Heart right ventricle (tissue), 16 donors: Measurements from ENCODE around the gene FILIP1L. TPM values are rescaled to one million over a fixed set of nuclear protein-coding genes. Genes with fewer than 3 reads are reported as not detected.

Source experiments
- ATAC-seq, 8 donors: fragments of 200-7000 bp; cut with Tn5 transposase; one replicate each; pipeline ENCODE4 v1.9.1; 2020; ENCODE audit warnings: mild to moderate bottlenecking in 8 of 8, moderate library complexity in 8 of 8, moderate number of reproducible peaks in 1 of 8
- DNase-seq, 2 donors: peaks; one replicate each; pipeline ENCODE4 v3.0.0-alpha.2; 2020
- H3K27ac ChIP-seq, 10 donors: fragments of 200-600 bp; sonication (generic) in 2 of 10; one replicate each; pipeline versions ENCODE4 v1.5.0 to v1.8.0; 2020 to 2022; ENCODE audit warnings: mild to moderate bottlenecking in 3 of 10
- H3K27me3 ChIP-seq, 7 donors: fragments of 200-600 bp; one replicate each; pipeline ENCODE4 v1.8.0; 2021 to 2022; ENCODE audit warnings: mild to moderate bottlenecking in 2 of 7
- H3K36me3 ChIP-seq, 9 donors: fragments of 200-600 bp; sonication (generic) in 1 of 9; one replicate each; pipeline versions ENCODE4 v1.5.0 to v1.8.0; 2020 to 2022; ENCODE audit warnings: mild to moderate bottlenecking in 2 of 9
- H3K4me1 ChIP-seq, 9 donors: fragments of 200-600 bp; sonication (generic) in 1 of 9; one replicate each; pipeline versions ENCODE4 v1.5.0 to v1.8.0; 2020 to 2022; ENCODE audit warnings: mild to moderate bottlenecking in 4 of 9
- H3K4me3 ChIP-seq, 10 donors: fragments of 200-600 bp; sonication (generic) in 2 of 10; one replicate each; pipeline versions ENCODE4 v1.5.0 to v1.8.0; 2020 to 2022; ENCODE audit warnings: mild to moderate bottlenecking in 7 of 10, moderate library complexity in 2 of 10
- H3K9me3 ChIP-seq, 11 donors: fragments of 200-600 bp in 10 of 11; sonication (generic) in 2 of 11; one replicate each; pipeline versions ENCODE4 v1.5.0 to v1.8.0; 2013 to 2022; ENCODE audit warnings: mild to moderate bottlenecking in 2 of 11, control low read depth in 1 of 11, moderate library complexity in 1 of 11
- CTCF ChIP-seq, 9 donors: fragments of 200-600 bp; sonication (generic) in 2 of 9; IDR thresholded peaks; one replicate each; pipeline versions ENCODE4 v1.5.0 to v1.8.0; 2021 to 2022; ENCODE audit warnings: antibody characterized with exemption in 9 of 9, mild to moderate bottlenecking in 5 of 9, moderate library complexity in 1 of 9
- WGBS, 2 donors: extraction: QIAGEN DNeasy Blood & Tissue Kit; methylation state at CpG; one replicate each; pipeline ENCODE4 v1.1.7; 2013; ENCODE audit warnings: inconsistent platforms in 1 of 2; 5-methylcytosine and 5-hydroxymethylcytosine counted together
- intact Hi-C, 10 donors: fragments of 100-400 bp; cut with DNase I; formaldehyde crosslinking; loops; one replicate each; pipeline versions ENCODE4 v1.11.1 to v1.14.2; 2022
- polyA plus RNA-seq, 2 donors: library from polyadenylated mRNA; stranded (reverse); fragments of 200-250 nt; gene quantifications; one replicate each; pipeline ENCODE4 v1.2.3, GENCODE V29; 2013
- total RNA-seq, 10 donors: library from RNA; stranded (reverse); fragmentation: NEBNext Ultra II Directional in 3 of 10; extraction: Animal tissue kit (Norgen Biotek cat#: 25700) in 3 of 10; gene quantifications; one replicate each; pipeline versions ENCODE4 v1.2.1 to v1.2.4, GENCODE V29; 2021 to 2023
- donor health status: Arrhythmogenic right ventricular cardiomyopathy.
- donor health status: ischemic (EF 13 %, LVEDD 7.1; RV severe dilation, severe dysfunction).
- donor health status: healthy with polysubstance abuse.
- donor health status: DM: no; HTN: yes; CAD: no.
- donor health status: DM: no; HTN: no; CAD: no.
- donor health status: ischemic (EF 25% LVEDD 6.9; RV normal size, moderate dysfunction).
- donor health status: ischemic (EF 25% LVEDD 5.7; RV mildly dilated, moderate dysfunction).
- donor health status: healthy.
- donor health status: DM: yes; HTN: yes; CAD: no.
- donor health status: Ischemic cardiomyopathy.
- donor health status: ischemic (EF 35%, LVEDD 5.7; RV mildly dilated, moderate dysfunction).
- donor health status: nonischemic (EF 11% LVEDD 7.7; RV severe dilation, severe dysfunction).
- donor health status: DM: yes; HTN: yes; CAD: no.
- donor health status: PGD.
- donor health status: ischemic (EF 29% LVEDD 5.4; RV normal size, mild dysfunction).
- donor health status: nonischemic (EF 23%, LVEDD 6.1; RV moderate dilation, normal function).

Gene FILIP1L
- total and polyA plus RNA-seq, 12 donors = 15.9 to 134 (median 64.3) TPM

- 96 to 98% methylated on average over 3 of the region's 3 CpGs for WGBS, 2 donors
- no peaks in the 10 kb centered on the region for H3K36me3 ChIP-seq
- no peak overlapping the region for H3K4me3 ChIP-seq
- ATAC-seq (no peak), DNase-seq (no peak)
- peaks cover 0 to 41% (median 16%) of the 10 kb centered on the region in 9 donors for H3K4me1 ChIP-seq
- no peak overlapping the region for H3K27ac ChIP-seq
- H3K27me3 ChIP-seq = no peaks in the 10 kb centered on the region
- TF ChIP-seq CTCF (IDR thresholded peaks at IDR 0.05) = no peak
- intact Hi-C loops = no loop called here
- no peaks in the 10 kb centered on the region for H3K9me3 ChIP-seq
Measured at GRCh38 chr3:99899603-99900002, 214.7 kb downstream of the FILIP1L start.

GRCh38 chr3:99896482-99896881, 217.8 kb downstream of the FILIP1L start:
- H3K9me3 ChIP-seq = no peaks in the 10 kb centered on the region
- H3K36me3 ChIP-seq = no peaks in the 10 kb centered on the region
- H3K27ac ChIP-seq = peak overlapping the region in 1 of 10 donors; percentile 84
- H3K27me3 ChIP-seq = no peaks in the 10 kb centered on the region
- peaks cover 0 to 31% (median 10%) of the 10 kb centered on the region in 9 donors for H3K4me1 ChIP-seq
- H3K4me3 ChIP-seq = peak overlapping the region in 1 of 10 donors; percentile 12
- TF ChIP-seq CTCF (IDR thresholded peaks at IDR 0.05) = no peak
- 69 to 81% methylated on average over 3 of the region's 3 CpGs for WGBS, 2 donors
- no peak for ATAC-seq
- no peak for DNase-seq
- intact Hi-C loops = no loop called here

GRCh38 chr3:99895703-99896441, 218.4 kb downstream of the FILIP1L start:
- DNase-seq = no peak
- Histone ChIP-seq H3K4me1 (peaks cover 0 to 25% (median 4%) of the 10 kb centered on the region in 9 donors), H3K9me3 (no peaks in the 10 kb centered on the region), H3K27me3 (no peaks in the 10 kb centered on the region), H3K27ac (peak overlapping the region in 1 of 10 donors; percentile 84), H3K4me3 (peak overlapping the region in 1 of 10 donors; percentile 12), H3K36me3 (no peaks in the 10 kb centered on the region)
- peak in 7 of 8 donors; percentile 21 to 63 (median 48) for ATAC-seq
- TF ChIP-seq CTCF (IDR thresholded peaks at IDR 0.05) = no peak
- 69 to 74% methylated on average over 2 of the region's 2 CpGs for WGBS, 2 donors
- intact Hi-C loops = no loop called here

- no peaks in the 10 kb centered on the region for H3K36me3 ChIP-seq
- H3K9me3 ChIP-seq = peaks cover 0 to under 1% (median 0%) of the 10 kb centered on the region in 11 donors
- ATAC-seq (peak in 1 of 8 donors; percentile 46), DNase-seq (no peak)
- H3K4me1 ChIP-seq = peaks cover 0 to 19% (median 0%) of the 10 kb centered on the region in 9 donors
- WGBS, 2 donors = 85 to 90% methylated on average over 3 of the region's 3 CpGs
- no peaks in the 10 kb centered on the region for H3K27me3 ChIP-seq
- no peak for TF ChIP-seq CTCF (IDR thresholded peaks at IDR 0.05)
- peak overlapping the region in 1 of 10 donors; percentile 84 for H3K27ac ChIP-seq
- intact Hi-C loops = no loop called here
- no peak overlapping the region for H3K4me3 ChIP-seq
Measured at GRCh38 chr3:99895131-99895696, 219.1 kb downstream of the FILIP1L start.
